K562 (cell line): ENCODE results near the gene BTBD17. TPM values are rescaled to one million over a fixed set of nuclear protein-coding genes. Genes with fewer than 3 reads are reported as not detected.

Source experiments
- ARID1B ChIP-seq: fragments of 450-650 bp; IDR thresholded peaks from 2 replicates; pipeline ENCODE4 v1.6.1; 2016; ENCODE audit warnings: antibody characterized with exemption, mild to moderate bottlenecking, inconsistent platforms
- MAFK ChIP-seq: IDR thresholded peaks from 2 replicates; pipeline ENCODE4 v1.6.1; 2011; ENCODE audit warnings: low read length, improper control_type of control experiment
- MIER1 ChIP-seq: fragments of 450-650 bp; IDR thresholded peaks from 2 replicates; pipeline ENCODE4 v1.6.1; 2016; ENCODE audit warnings: antibody characterized with exemption, mild to moderate bottlenecking, low read depth
- MYC ChIP-seq, 2 experiments: fragments of 250-450 bp in 1 of 2; sonication (Bioruptor Pico) in 1 of 2; IDR thresholded peaks; 2 replicates each; pipeline versions ENCODE4 v1.5.1 to v1.6.1; 2012 to 2021; ENCODE audit warnings: low read depth in 2 of 2, borderline replicate concordance in 1 of 2, improper control_type of control experiment in 1 of 2, low read length in 1 of 2, mild to moderate bottlenecking in 1 of 2, moderate library complexity in 1 of 2
- NR2C2 ChIP-seq, 2 experiments: fragments of 200-800 bp in 1 of 2; sonication (Bioruptor generic) in 1 of 2; sonication (generic) in 1 of 2; formaldehyde crosslinking in 1 of 2; IDR thresholded peaks; 2 replicates each; pipeline versions ENCODE4 v1.6.1 to v1.8.0; 2016 to 2022; ENCODE audit warnings: mild to moderate bottlenecking in 1 of 2, missing compliant biosample characterization in 1 of 2, missing genetic modification characterization in 1 of 2, missing genetic modification reagents in 1 of 2
- PHF21A ChIP-seq: fragments of 450-650 bp; IDR thresholded peaks from 2 replicates; pipeline ENCODE4 v1.6.1; 2017; ENCODE audit warnings: low read depth, borderline replicate concordance
- POLR2AphosphoS2 ChIP-seq: IDR thresholded peaks from 2 replicates; pipeline ENCODE4 v1.6.1; 2012; ENCODE audit warnings: low read length, improper control_type of control experiment
- SAFB2 ChIP-seq: fragments of 200-400 bp; formaldehyde crosslinking; IDR thresholded peaks from 2 replicates; pipeline ENCODE4 v1.6.1; 2018; ENCODE audit warnings: borderline replicate concordance, low read length, low read depth, moderate library complexity; ENCODE audit not compliant: severe bottlenecking
- SMARCA4 ChIP-seq: fragments of 450-650 bp; IDR thresholded peaks from 2 replicates; pipeline ENCODE4 v1.6.1; 2016
- STAT5B ChIP-seq: fragments of 250-450 bp; sonication (Bioruptor Pico); IDR thresholded peaks from 2 replicates; pipeline ENCODE4 v1.8.0; 2021; ENCODE audit warnings: mild to moderate bottlenecking, inconsistent platforms
- USF2 ChIP-seq: sonication (generic); formaldehyde crosslinking; IDR thresholded peaks from 2 replicates; pipeline ENCODE4 v1.5.0; 2020; ENCODE audit warnings: missing genetic modification reagents
- YY1 ChIP-seq, 3 experiments: IDR thresholded peaks; 2 replicates each; pipeline ENCODE4 v1.6.1; 2011; ENCODE audit warnings: low read length in 2 of 3, mild to moderate bottlenecking in 2 of 3, moderate library complexity in 2 of 3, borderline replicate concordance in 1 of 3, control low read depth in 1 of 3, low read depth in 1 of 3; ENCODE audit not compliant: insufficient read depth in 3 of 3, insufficient replicate concordance in 2 of 3, control insufficient read depth in 1 of 3, insufficient read length in 1 of 3; ENCODE audit errors: extremely low read depth in 1 of 3
- ZBTB40 ChIP-seq, 2 experiments: fragments of 450-650 bp in 1 of 2; sonication (generic) in 1 of 2; formaldehyde crosslinking in 1 of 2; IDR thresholded peaks; 2 replicates each; pipeline versions ENCODE4 v1.7.1 to v1.9.0; 2016 to 2022; ENCODE audit warnings: inconsistent platforms in 1 of 2, mild to moderate bottlenecking in 1 of 2, missing genetic modification reagents in 1 of 2
- ZBTB7A ChIP-seq: IDR thresholded peaks from 2 replicates; pipeline ENCODE4 v1.6.1; 2011; ENCODE audit warnings: low read depth, mild to moderate bottlenecking, low read length, moderate library complexity, borderline replicate concordance; ENCODE audit not compliant: control insufficient read depth
- polyA plus RNA-seq, 8 experiments: library from polyadenylated mRNA; depleted of rRNA in 4 of 8; stranded (reverse) in 5 of 8; unstranded in 3 of 8; fragments of >200 nt; fragmentation: Nextera tagmentation in 2 of 8; fragmentation: Illumina TruSeq in 1 of 8; extraction: Ambion mirVana in 2 of 8; extraction: Trizol in 1 of 8; gene quantifications; 2 replicates each; pipeline versions ENCODE4 v1.2.1 to v1.2.3, GENCODE V29; 2011 to 2014; ENCODE audit warnings: inconsistent platforms in 1 of 8, missing spikeins in 1 of 8
- total RNA-seq, 7 experiments: library from RNA; depleted of rRNA in 6 of 7; stranded (reverse); fragments of >200 nt in 6 of 7; fragmentation: Illumina TruSeq in 2 of 7; extraction: Trizol in 2 of 7; gene quantifications; 2 replicates each; pipeline versions ENCODE4 v1.2.1 to v1.2.3, GENCODE V29; 2011 to 2021; ENCODE audit warnings: low replicate concordance in 1 of 7

Gene BTBD17
- total and polyA plus RNA-seq, 9 of the 15 experiments (the other 6 are each of a cell fraction or from before 2014, with no cell fraction given): not detected

GRCh38 chr17:74307984-74308773, 53.5 kb downstream of the BTBD17 start (continued):
- TF ChIP-seq ZBTB40 (IDR thresholded peaks at IDR 0.05): no peak
- TF ChIP-seq ZBTB40 (CRISPR knock-in tag; IDR thresholded peaks at IDR 0.05): no peak
- no peak for TF ChIP-seq MIER1
- TF ChIP-seq USF2: peak; percentile 52
- no peak for TF ChIP-seq MAFK
- TF ChIP-seq PHF21A: no peak
- TF ChIP-seq NR2C2 (CRISPR knock-in tag; IDR thresholded peaks at IDR 0.05): no peak
- TF ChIP-seq NR2C2 (tag; IDR thresholded peaks at IDR 0.05): no peak
- no peak for TF ChIP-seq STAT5B (CRISPR knock-in tag)
- TF ChIP-seq YY1 (IDR thresholded peaks at IDR 0.05; ENCODE audit: borderline replicate concordance in 1 of 3, control insufficient read depth in 1 of 3, extremely low read depth in 1 of 3, insufficient read depth in 3 of 3, insufficient read length in 1 of 3, insufficient replicate concordance in 2 of 3, low read depth in 1 of 3, low read length in 2 of 3): no peak
- peak; percentile 46; the same call in 1 of the 2 replicates for TF ChIP-seq SMARCA4
- TF ChIP-seq ARID1B: peak; percentile 69
- no peak for TF ChIP-seq POLR2AphosphoS2
- peak; percentile 37; the same call in 1 of the 2 replicates for TF ChIP-seq MYC (IDR thresholded peaks at IDR 0.05; ENCODE audit: low read depth, low read length)
- no peak for TF ChIP-seq MYC (CRISPR knock-in tag; IDR thresholded peaks at IDR 0.05; ENCODE audit: borderline replicate concordance, low read depth)
- no peak for TF ChIP-seq ZBTB7A
- TF ChIP-seq SAFB2: no peak
